Neural cell (in vitro differentiated cells): ENCODE results near the gene GEMIN2.
"Not testable (repeated sequence)": the region's sequence is repeated elsewhere in the genome, so short reads cannot be mapped to it uniquely, and the experiment has no call there.

Experiments used
- RAD21 ChIP-seq: fragments of 450-650 bp; conservative IDR thresholded peaks from 2 replicates; pipeline ENCODE4 v1.6.1; 2014; ENCODE audit warnings: antibody characterized with exemption, mild to moderate bottlenecking, moderate library complexity
- TAF1 ChIP-seq: IDR thresholded peaks from 2 replicates; pipeline ENCODE4 v1.6.1; 2012; ENCODE audit warnings: low read depth
- TF ChIP-seq, protein P1 (sequence below): IDR thresholded peaks from 2 replicates; pipeline ENCODE4 v1.6.1; 2012; ENCODE audit warnings: borderline replicate concordance

DNA sequence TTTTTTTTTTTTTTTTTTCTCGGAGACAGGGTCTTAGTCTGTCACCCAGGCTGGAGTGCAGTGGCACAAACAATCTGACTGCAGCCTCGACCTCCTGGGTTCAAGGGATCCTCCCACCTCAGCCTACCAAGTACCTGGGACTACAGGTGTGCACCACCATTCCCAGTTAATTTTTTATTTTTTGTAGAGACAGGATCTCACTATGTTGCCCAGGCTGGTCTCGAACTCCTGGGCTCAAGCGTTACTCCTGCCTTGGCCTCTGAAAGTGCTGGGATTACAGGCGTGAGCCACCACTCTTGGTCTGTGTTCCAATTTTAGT, 69.5 kb downstream of the GEMIN2 start:
- TF ChIP-seq, protein P1, sequence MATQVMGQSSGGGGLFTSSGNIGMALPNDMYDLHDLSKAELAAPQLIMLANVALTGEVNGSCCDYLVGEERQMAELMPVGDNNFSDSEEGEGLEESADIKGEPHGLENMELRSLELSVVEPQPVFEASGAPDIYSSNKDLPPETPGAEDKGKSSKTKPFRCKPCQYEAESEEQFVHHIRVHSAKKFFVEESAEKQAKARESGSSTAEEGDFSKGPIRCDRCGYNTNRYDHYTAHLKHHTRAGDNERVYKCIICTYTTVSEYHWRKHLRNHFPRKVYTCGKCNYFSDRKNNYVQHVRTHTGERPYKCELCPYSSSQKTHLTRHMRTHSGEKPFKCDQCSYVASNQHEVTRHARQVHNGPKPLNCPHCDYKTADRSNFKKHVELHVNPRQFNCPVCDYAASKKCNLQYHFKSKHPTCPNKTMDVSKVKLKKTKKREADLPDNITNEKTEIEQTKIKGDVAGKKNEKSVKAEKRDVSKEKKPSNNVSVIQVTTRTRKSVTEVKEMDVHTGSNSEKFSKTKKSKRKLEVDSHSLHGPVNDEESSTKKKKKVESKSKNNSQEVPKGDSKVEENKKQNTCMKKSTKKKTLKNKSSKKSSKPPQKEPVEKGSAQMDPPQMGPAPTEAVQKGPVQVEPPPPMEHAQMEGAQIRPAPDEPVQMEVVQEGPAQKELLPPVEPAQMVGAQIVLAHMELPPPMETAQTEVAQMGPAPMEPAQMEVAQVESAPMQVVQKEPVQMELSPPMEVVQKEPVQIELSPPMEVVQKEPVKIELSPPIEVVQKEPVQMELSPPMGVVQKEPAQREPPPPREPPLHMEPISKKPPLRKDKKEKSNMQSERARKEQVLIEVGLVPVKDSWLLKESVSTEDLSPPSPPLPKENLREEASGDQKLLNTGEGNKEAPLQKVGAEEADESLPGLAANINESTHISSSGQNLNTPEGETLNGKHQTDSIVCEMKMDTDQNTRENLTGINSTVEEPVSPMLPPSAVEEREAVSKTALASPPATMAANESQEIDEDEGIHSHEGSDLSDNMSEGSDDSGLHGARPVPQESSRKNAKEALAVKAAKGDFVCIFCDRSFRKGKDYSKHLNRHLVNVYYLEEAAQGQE, result not testable (repeated sequence)
- TF ChIP-seq RAD21, TAF1: not testable (repeated sequence)
